Medulla oblongata (tissue), 1 donor: ENCODE data around the gene APBA2.

Experiments used
- DNase-seq: peaks from one replicate; pipeline ENCODE4 v3.0.0-alpha.2; 2015; ENCODE audit errors: extremely low spot score

The APBA2 gene

DNA sequence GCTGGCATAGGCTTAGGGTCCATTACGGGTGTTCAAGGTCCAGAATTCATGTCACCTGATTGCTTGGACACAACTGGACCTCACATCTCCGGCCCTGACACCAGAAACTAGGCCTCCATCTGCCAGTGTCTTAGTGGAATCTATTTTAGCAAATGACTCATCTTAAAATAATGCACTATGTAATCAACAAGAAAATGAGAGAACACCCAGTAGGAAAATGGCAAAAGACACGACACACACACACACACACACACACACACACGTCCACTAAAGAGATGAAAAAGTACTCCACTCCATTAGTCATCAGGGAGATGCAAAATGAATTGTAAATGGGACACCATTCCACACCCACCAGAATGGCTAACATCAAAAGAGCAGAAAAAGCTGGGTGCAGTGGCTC is 11.2 kb downstream of the APBA2 start:
- no peak for DNase-seq

DNA sequence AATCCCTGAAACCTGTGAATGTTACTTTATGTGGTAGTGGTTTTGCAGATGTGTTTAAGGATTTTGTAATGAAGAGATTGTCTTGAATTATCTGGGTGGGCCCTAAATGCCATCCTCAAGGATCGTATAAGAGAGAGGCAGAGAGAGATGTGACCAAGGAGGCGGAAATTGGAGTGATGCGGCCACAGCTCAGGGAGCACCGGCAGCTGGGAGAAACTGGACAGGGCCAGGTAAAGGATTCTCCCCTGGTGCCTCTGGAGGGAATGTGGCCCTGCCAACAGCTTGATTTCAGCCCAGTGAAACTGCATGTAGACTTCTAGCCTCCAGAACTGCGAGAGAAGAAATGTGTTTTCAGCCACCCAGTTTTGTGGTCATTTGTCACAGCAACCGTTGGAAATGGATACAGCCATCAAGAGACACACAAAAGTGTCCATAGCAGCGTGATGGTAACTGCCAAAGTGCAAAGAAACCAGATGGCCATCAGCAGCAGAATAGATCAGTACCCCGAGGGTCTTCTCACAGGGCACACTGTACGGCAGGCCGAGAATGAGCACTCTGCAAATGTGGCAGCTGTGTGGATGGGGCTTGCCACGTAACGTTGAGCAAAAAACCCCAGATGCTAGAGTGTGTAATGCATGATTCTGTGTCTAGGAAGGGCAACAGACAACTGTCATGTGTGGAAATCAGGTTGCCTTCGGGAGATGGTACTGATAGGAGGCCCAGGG is 12.2 kb downstream of the APBA2 start:
- no peak for DNase-seq

GRCh38 chr15:28899061-28899738 is 13.4 kb downstream of the APBA2 start:
- DNase-seq: no peak

DNA sequence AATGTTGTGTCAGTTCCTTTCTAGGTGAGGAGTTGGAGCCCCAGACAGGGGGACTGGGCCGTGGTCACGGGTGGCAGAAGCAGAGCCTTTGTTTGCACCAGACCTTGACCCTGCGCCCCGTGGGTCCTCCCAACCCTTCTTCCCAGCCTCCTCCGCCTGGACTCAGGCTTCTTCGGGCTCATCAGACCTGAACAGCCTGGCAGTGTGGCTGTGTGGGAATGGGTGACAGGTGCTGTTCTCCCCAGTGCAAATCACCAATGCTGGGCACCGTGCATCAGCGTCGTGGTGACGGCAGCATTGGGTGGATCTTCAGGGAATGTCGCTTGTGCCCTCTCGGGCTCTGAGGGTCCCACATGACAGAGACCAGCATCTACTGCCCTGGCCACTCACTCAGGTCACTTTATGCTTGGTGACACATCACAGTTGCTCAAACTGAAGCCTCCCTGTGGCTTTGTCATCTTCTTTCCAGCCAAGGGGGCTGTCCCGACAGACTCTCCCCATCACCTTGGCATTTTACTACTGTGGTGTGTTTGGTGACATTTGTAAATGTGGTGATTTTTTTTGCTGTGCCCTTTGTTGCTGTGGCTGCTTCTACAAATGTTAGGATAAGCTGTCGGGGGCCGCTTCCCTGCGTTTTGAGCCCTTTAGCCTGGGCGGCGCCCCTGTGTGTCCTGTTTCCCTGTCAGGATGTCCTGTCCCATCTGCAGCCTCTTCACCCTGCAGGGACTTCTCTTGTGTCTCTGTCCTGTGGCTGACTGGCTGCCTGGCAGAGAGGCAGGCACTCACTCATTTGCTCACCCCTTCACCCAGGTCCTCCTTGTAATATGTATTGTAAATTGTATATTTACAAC is 14.5 kb downstream of the APBA2 start:
- DNase-seq: no peak

GRCh38 chr15:28900892-28901586 is 15.3 kb downstream of the APBA2 start:
- no peak for DNase-seq

- no peak for DNase-seq
These were observed 15.8 kb downstream of the APBA2 start for GRCh38 chr15:28901587-28901980.

DNA sequence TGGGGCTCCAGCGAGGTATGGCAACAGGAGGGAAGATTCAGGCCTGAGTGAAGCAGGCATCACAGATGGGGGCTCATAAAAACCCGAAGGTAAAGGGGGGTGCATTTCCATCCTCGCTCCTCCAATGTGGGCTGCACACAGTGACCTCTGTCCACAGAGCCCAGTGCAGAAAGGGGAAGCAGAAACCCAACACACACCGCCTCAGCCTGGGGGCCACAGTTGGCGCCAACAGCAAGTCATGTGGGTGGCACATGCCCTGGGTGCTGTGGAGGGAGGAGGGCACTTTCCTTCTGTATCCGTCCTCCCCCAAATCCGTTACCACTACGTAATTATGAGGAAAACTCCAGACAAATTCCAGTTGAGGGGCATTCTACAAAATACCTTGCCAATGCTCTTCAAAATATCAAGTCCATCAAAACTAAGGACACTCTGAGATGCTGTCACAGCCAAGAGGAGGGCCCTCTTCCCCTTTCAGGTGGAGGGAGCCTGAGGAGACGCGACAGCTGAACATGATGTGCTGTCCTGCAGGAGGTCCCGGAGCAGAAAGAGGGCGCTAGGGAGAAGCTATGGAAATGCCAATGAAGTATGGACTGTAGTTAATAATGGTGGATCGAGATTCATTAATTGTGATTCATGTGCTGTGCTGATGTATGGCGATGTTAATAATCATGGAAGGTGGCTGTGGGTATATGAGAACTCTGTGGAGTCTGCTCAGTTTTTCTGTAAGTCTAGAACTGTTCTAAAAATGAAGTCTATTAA is 16.4 kb downstream of the APBA2 start:
- no peak for DNase-seq

GRCh38 chr15:28902856-28903255 is 17.1 kb downstream of the APBA2 start:
- no peak for DNase-seq

DNA sequence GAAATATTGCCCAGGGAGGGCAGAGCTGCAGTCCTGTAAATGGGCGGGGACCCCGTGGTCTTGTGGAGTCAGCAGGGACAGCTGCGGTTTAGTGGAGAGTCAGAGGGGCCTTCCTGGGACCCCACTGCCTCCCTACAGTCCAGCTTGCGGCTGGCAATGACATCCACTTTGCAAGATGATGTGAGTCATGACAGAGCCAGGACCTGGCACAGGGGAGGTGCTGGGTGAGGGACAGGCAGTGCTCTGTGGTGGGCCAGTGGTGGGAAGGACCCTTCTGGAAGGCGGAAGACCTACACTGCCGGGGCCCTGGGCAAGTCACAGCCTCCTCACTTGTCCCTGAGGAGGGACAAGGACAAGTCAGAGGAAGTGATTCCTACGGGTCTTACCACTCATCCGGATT is 17.8 kb downstream of the APBA2 start:
- DNase-seq: no peak

DNA sequence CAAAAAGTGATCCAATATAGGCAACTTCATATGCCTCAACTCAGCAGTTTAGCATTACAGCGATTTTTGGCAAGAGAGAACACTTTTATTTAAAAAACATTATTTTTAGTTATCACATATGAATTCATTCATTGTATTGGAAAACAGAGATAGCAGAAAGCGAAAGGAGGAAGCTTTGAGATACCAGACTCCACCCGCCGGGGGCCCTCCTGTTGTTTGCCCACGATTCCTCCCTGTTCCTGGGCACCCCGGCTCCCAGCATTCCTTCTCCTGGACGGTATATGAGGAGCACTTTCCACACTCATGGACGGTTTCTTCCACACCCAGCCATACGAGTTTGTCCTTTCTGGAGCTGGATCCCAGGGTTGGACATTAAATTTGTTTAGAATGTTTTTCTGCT is 18.2 kb downstream of the APBA2 start:
- no peak for DNase-seq

GRCh38 chr15:28904541-28905315 is 19.0 kb downstream of the APBA2 start:
- DNase-seq: peak; percentile 56

DNA sequence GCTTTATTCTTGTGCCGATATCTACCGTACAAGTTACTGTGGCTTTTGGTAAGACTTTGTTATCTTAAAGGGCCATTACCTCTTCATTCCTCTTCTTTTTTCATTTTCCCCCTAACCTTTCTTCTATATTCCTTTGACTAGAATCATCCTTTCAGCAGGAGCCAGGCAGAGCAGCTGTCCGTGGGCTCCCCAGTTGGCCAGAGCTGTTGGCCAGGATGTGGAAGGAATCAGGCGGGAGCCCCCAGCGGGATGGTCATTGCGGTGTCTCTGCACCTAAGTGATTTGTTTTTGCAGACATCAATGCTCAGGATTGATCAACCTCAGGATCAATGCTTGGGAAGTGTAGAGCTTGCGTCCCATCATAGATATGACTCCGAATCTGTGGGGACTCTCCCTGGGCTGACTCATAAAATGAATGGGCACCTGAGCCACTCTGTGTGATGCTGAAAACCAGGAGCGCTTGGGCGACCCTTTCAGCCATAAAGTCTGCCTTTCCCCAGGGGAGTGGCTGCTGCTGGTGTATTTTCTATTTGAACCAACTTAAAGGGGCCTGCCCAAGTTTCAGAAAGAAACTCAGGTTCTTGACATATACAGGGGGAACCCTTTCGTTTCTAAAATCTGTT is 21.7 kb downstream of the APBA2 start:
- no peak for DNase-seq

DNA sequence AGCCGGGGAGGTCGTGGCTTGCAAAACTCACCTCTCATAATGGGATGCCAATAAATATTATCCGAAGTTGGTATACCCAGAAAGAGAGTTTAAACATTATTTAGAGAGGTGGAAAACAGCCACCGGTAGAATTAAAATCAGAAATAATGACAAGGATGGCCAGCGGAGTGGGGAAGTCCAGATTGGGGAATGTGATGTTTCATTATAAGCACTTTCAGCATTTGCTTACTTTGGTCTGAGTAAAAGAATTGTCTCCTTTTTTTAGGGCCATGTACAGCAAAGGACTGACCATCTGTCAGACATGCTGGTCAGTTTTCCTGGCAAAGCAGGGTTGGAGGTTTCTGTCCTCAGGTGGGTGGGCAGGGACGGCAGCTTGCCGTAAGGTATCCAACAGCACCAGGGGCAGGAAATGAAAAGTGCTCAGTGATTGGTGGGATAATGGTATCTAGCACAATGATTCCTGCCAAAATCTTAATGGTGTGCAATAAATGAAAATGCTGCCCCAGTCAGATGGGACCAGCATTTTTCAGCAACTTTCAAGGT is 24.3 kb downstream of the APBA2 start:
- no peak for DNase-seq

- DNase-seq: no peak
These were observed 25.6 kb downstream of the APBA2 start for GRCh38 chr15:28911310-28911931.

DNA sequence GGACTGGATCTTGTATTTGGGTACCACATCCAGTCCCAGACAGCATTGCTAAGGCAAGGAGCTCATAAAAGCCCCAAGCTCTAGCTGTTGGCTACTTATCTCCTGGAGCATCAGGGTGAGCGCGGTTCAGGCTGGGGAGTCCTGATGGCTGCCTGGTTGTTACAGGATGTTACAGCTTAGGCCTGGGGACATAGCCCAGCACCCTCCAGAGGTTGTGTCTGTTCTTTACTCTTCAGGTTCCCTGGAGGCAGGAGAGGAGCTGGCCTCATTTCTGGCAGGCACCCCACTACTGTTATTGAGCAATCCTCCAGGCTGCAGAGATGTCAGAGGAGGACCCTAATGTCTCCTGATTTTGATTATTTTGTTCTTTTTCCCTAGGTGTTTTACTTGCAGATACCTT is 26.6 kb downstream of the APBA2 start:
- DNase-seq: no peak

- no peak for DNase-seq
These were observed 27.5 kb downstream of the APBA2 start for GRCh38 chr15:28913171-28913765.

- no peak for DNase-seq
These were observed 28.3 kb downstream of the APBA2 start for GRCh38 chr15:28914046-28914445.

GRCh38 chr15:28914483-28915023 is 28.8 kb downstream of the APBA2 start:
- no peak for DNase-seq
